Lung (tissue), 12 donors: ENCODE results near the gene KIF26B. TPM values are rescaled to one million over a fixed set of nuclear protein-coding genes. Genes with fewer than 3 reads are reported as not detected.

ENCODE experiments used
- ATAC-seq: fragments of 200-7000 bp; cut with Tn5 transposase; one replicate; pipeline ENCODE4 v1.9.1; 2020; ENCODE audit warnings: moderate number of reproducible peaks; ENCODE audit not compliant: insufficient read depth, low FRiP score
- DNase-seq, 3 donors: peaks; one replicate each; pipeline ENCODE4 v3.0.0-alpha.2; 2013 to 2017
- H3K27ac ChIP-seq, 2 donors: one replicate each; pipeline ENCODE4 v1.5.1; 2013; ENCODE audit warnings: mild to moderate bottlenecking in 2 of 2, moderate library complexity in 2 of 2, control low read depth in 1 of 2, inconsistent platforms in 1 of 2, low read depth in 1 of 2, low read length in 1 of 2
- H3K27me3 ChIP-seq, 3 donors: one replicate each; pipeline ENCODE4 v1.5.1; 2013; ENCODE audit warnings: low read length in 2 of 3; ENCODE audit not compliant: control insufficient read depth in 3 of 3, insufficient read depth in 3 of 3
- H3K36me3 ChIP-seq, 4 donors: one replicate each; pipeline ENCODE4 v1.5.1; 2013; ENCODE audit warnings: low read length in 4 of 4, mild to moderate bottlenecking in 1 of 4, moderate library complexity in 1 of 4; ENCODE audit not compliant: control insufficient read depth in 4 of 4, insufficient read depth in 4 of 4
- H3K4me1 ChIP-seq, 5 donors: one replicate each; pipeline ENCODE4 v1.5.1; 2013; ENCODE audit warnings: low read length in 5 of 5, mild to moderate bottlenecking in 2 of 5, moderate library complexity in 1 of 5; ENCODE audit not compliant: control insufficient read depth in 5 of 5, insufficient read depth in 5 of 5
- H3K4me3 ChIP-seq: one replicate; pipeline ENCODE4 v1.5.1; 2013; ENCODE audit warnings: mild to moderate bottlenecking, control low read depth, moderate library complexity
- H3K9ac ChIP-seq, 2 donors: one replicate each; pipeline ENCODE4 v1.5.1; 2013; ENCODE audit warnings: low read length in 2 of 2, control low read depth in 1 of 2; ENCODE audit not compliant: insufficient read depth in 1 of 2
- H3K9me3 ChIP-seq, 4 donors: one replicate each; pipeline ENCODE4 v1.5.1; 2013; ENCODE audit warnings: low read length in 3 of 4, mild to moderate bottlenecking in 1 of 4, moderate library complexity in 1 of 4; ENCODE audit not compliant: control insufficient read depth in 4 of 4, insufficient read depth in 3 of 4
- CTCF ChIP-seq: IDR thresholded peaks from 2 replicates; pipeline ENCODE4 v1.5.1; 2012; ENCODE audit warnings: mild to moderate bottlenecking; ENCODE audit errors: control extremely low read depth, extremely low read depth
- WGBS, 2 donors: extraction: QIAGEN DNeasy Blood & Tissue Kit; methylation state at CpG; one replicate each; pipeline ENCODE4 v1.1.7; 2013; 5-methylcytosine and 5-hydroxymethylcytosine counted together
- polyA plus RNA-seq, 2 donors: library from polyadenylated mRNA; stranded (reverse); fragments of 200-250 nt; gene quantifications; one replicate each; pipeline ENCODE4 v1.2.1, GENCODE V29; 2013
- total RNA-seq, 2 donors: library from RNA; depleted of rRNA in 1 of 2; stranded (reverse); fragments of >200 nt in 1 of 2; gene quantifications; one replicate each; pipeline ENCODE4 v1.2.1, GENCODE V29; 2014 to 2021
- donor health status: control.
- donor health status: control.
- donor health status: Bipolar disorder and iron deficiency.
- donor health status: healthy.
- donor health status: DM: yes; HTN: yes; CAD: no.

KIF26B gene
- total and polyA plus RNA-seq, 4 donors = 0.61 to 6.7 (median 2.2) TPM

GRCh38 chr1:245652660-245653427 lies 498.1 kb downstream of the KIF26B start:
- Histone ChIP-seq H3K4me3 (no peak overlapping the region), H3K36me3 (no peaks in the 10 kb centered on the region), H3K9ac (no peak overlapping the region), H3K9me3 (peaks cover 0 to 3% (median 0%) of the 10 kb centered on the region in 4 donors), H3K4me1 (peaks cover 0 to 18% (median 4%) of the 10 kb centered on the region in 5 donors), H3K27me3 (no peaks in the 10 kb centered on the region), H3K27ac (no peak overlapping the region)
- TF ChIP-seq CTCF = no peak
- WGBS, 2 donors = 58 to 66% methylated on average over 17 of the region's 17 CpGs
- DNase-seq (peak in 1 of 3 donors; percentile 73), ATAC-seq (no peak)

DNA sequence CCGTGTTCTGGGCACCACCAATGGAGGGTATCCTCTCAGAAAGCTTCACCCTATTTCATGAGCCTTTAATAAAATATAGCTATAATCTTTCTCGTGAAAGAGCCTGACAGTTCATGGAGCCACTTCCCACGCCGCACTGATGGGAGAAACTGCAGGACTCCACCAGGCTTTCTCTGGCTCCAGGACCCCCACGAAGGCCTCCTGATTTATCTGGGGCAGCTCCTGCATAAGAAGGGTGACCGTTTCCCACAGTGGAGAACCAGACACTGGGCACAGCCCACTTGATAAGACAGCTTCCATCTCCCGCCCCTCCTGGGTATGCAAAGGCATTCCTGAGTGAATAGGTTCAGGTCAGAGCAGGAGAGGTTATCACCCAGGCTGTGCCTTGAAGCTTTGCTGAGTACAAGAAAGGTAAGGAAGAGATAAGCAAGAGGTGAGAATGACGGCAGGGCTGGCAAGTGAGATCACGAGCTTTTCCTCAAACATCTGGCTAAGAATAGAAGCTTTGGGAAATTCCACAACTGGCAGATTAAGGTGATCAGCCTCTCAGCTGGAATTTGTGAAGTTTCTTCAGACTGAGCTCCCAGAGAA lies 499.8 kb downstream of the KIF26B start:
- Histone ChIP-seq H3K27me3 (no peaks in the 10 kb centered on the region), H3K9ac (no peak overlapping the region), H3K9me3 (peaks cover 0 to 3% (median 0%) of the 10 kb centered on the region in 4 donors), H3K36me3 (no peaks in the 10 kb centered on the region), H3K4me1 (peaks cover 0 to 18% (median 4%) of the 10 kb centered on the region in 5 donors), H3K4me3 (no peak overlapping the region), H3K27ac (no peak overlapping the region)
- no peak for ATAC-seq
- no peak for TF ChIP-seq CTCF
- 74 to 84% methylated on average over 9 of the region's 9 CpGs for WGBS, 2 donors
- DNase-seq = no peak

DNA sequence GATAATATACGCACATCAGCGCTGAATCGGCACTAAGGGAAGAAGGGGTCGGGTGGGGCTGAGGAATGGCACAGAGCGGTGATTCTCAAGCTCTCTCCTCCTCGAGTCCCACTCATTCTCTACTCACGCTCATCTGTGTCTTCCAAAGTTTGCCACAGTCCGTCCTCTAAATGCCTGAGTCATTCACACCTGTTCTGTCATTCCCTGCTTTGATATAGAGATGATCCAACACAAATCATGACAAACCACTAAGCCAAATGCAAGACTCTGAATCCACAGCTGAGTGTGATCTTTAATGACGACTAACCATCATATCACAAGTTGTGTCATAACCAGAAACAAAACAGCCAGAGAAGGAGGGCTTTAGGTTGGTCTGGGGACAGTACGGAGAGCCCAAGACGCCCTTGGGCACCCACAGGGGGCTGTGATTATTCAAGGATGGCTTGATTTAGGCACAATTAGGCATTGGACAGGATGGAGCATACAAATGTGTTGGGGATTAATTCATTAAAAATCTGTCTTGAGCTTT lies 501.5 kb downstream of the KIF26B start:
- no peaks in the 10 kb centered on the region for H3K27me3 ChIP-seq
- H3K9me3 ChIP-seq = peaks cover 0 to 3% (median 0%) of the 10 kb centered on the region in 4 donors
- H3K27ac ChIP-seq = no peak overlapping the region
- TF ChIP-seq CTCF = no peak
- ATAC-seq = no peak
- WGBS, 2 donors = 90 to 96% methylated on average over 11 of the region's 11 CpGs
- no peaks in the 10 kb centered on the region for H3K36me3 ChIP-seq
- H3K4me1 ChIP-seq = peaks cover 0 to 9% (median 3%) of the 10 kb centered on the region in 5 donors
- DNase-seq = no peak
- no peak overlapping the region for H3K4me3 ChIP-seq
- H3K9ac ChIP-seq = no peak overlapping the region
